ENCODE data around the gene PLEKHA6. TPM values are rescaled to one million over a fixed set of nuclear protein-coding genes. Genes with fewer than 3 reads are reported as not detected.

Gene PLEKHA6
- total RNA-seq, 6 experiments from 2014 or later: 16.6 to 31.1 (median 22.1) TPM

DNA sequence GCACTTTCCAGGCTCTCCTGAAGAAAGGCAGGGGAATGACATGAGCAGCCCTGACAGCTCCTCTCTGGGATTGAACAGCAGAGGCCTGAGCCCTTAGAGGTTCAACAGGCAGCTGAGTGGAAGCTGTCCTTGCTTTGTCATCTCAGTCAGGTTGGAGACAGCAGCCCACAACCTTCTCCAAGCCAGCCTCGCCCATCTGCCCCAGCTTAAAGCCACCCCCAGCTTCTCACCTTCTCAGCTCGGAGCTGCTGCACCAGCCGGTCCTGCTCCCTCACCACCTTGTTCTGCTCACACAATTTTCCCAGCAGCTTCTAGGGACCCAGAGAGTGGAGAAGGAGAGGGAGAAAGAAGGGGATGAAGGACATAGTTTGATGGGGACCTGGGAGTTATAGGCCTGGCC, 110.8 kb downstream of the PLEKHA6 start:
- no peak for ATAC-seq
- H3K36me3 ChIP-seq: peaks cover 0 to 31% (median 12%) of the 10 kb centered on the region in 4 donors

DNA sequence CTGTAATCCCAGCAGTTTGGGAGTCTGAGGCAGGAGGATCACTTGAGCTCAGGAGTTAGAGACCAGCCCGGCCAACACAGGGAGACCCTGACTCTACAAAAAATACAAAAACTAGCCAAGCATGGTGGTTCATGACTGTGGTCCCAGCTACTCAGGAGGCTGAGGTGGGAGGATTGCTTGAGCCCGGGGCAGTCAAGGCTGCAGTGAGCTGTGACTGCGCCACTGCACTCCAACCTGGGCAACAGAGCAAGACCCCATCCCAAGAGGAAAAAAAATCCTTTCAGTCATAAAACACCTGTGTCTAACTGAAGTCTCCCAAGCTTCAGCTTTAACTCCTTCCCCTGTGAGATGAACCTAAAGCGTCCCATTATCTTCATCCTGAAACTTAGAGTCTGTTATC, 112.9 kb downstream of the PLEKHA6 start:
- Histone ChIP-seq H3K4me1 (peaks cover 0 to 7% (median 0%) of the 10 kb centered on the region in 4 donors), H3K36me3 (peaks cover 0 to 31% (median 12%) of the 10 kb centered on the region in 4 donors), H3K27me3 (no peaks in the 10 kb centered on the region), H3K27ac (no peak overlapping the region), H3K4me3 (no peak overlapping the region), H3K9me3 (no peaks in the 10 kb centered on the region)
- TF ChIP-seq, protein P1, sequence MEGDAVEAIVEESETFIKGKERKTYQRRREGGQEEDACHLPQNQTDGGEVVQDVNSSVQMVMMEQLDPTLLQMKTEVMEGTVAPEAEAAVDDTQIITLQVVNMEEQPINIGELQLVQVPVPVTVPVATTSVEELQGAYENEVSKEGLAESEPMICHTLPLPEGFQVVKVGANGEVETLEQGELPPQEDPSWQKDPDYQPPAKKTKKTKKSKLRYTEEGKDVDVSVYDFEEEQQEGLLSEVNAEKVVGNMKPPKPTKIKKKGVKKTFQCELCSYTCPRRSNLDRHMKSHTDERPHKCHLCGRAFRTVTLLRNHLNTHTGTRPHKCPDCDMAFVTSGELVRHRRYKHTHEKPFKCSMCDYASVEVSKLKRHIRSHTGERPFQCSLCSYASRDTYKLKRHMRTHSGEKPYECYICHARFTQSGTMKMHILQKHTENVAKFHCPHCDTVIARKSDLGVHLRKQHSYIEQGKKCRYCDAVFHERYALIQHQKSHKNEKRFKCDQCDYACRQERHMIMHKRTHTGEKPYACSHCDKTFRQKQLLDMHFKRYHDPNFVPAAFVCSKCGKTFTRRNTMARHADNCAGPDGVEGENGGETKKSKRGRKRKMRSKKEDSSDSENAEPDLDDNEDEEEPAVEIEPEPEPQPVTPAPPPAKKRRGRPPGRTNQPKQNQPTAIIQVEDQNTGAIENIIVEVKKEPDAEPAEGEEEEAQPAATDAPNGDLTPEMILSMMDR (IDR thresholded peaks at IDR 0.05): no peak
- no peak for TF ChIP-seq POLR2A (IDR thresholded peaks at IDR 0.05)
- 80% methylated on average over 2 of the region's 4 CpGs for WGBS (ENCODE audit: insufficient coverage, low coverage, low lambda C conversion rate, missing lambda C conversion rate)
- no peak for DNase-seq
- no peak for ATAC-seq
- intact Hi-C loops (cut with DNase I): no loop called here

More for the DNA sequence above, 110.8 kb downstream of the PLEKHA6 start:
- 95% methylated on average over 3 of the region's 3 CpGs for WGBS (ENCODE audit: insufficient coverage, low coverage, low lambda C conversion rate, missing lambda C conversion rate)
- Histone ChIP-seq H3K27me3 (no peaks in the 10 kb centered on the region), H3K4me1 (peaks cover 0 to 16% (median 4%) of the 10 kb centered on the region in 4 donors), H3K4me3 (no peak overlapping the region), H3K27ac (no peak overlapping the region), H3K9me3 (no peaks in the 10 kb centered on the region)
- no peak for TF ChIP-seq POLR2A (IDR thresholded peaks at IDR 0.05)
- TF ChIP-seq, protein P1 (IDR thresholded peaks at IDR 0.05): no peak
- intact Hi-C loops (cut with DNase I): no loop called here
- DNase-seq: no peak

DNA sequence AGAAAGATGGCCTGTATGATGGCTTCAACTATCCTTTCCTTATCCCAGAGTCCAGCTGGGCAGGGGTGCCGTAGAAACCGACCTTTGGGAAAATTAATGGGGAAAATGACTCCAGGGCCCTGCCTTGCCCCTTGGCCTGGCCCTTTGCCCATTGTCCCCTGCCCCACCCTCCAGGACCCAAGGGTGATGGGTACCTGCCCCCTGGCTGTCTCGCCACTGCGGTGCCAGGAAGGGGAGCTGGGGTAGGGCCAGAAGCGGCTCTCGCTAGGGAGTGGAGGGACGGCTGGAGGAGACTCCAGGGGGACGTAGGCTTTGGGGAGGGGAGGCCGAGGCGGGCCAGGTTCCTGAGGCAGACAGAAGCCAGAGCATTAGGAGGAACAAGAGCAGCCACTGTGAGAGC, 116.8 kb downstream of the PLEKHA6 start:
- Histone ChIP-seq H3K9me3 (no peaks in the 10 kb centered on the region), H3K4me3 (no peak overlapping the region), H3K4me1 (no peaks in the 10 kb centered on the region), H3K27me3 (no peaks in the 10 kb centered on the region), H3K27ac (no peak overlapping the region), H3K36me3 (peaks cover 0 to 33% (median 7%) of the 10 kb centered on the region in 4 donors)
- ATAC-seq (peak in 2 of 4 donors; percentile 14 to 24), DNase-seq (no peak)
- WGBS (ENCODE audit: insufficient coverage, low coverage, low lambda C conversion rate, missing lambda C conversion rate): 82% methylated on average over 4 of the region's 10 CpGs
- TF ChIP-seq POLR2A (IDR thresholded peaks at IDR 0.05): no peak
- TF ChIP-seq, protein P1 (IDR thresholded peaks at IDR 0.05): no peak
- intact Hi-C loops (cut with DNase I): no loop called here

DNA sequence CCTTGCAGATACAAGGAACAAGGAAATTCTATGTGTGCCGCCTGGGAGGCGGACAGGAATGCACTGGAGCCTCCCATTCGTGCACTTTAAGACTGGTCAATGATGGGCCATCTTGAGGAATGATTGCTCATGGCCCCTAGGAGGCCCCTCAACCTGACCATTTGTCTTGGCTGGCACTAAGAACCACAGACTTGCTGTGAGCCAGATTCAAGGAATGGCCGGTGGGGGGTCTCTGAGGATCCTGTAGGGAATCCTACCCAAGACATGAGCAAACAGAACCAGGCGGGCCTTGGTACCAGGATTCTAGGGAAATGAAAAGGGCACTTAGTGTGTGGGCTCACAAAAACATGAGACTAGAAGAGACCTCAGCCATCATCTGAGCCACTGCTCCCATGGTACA, 117.8 kb downstream of the PLEKHA6 start:
- no peak for DNase-seq
- Histone ChIP-seq H3K36me3 (peaks cover 0 to 32% (median 4%) of the 10 kb centered on the region in 4 donors), H3K4me1 (no peaks in the 10 kb centered on the region), H3K27ac (no peak overlapping the region), H3K27me3 (no peaks in the 10 kb centered on the region), H3K9me3 (no peaks in the 10 kb centered on the region), H3K4me3 (no peak overlapping the region)
- TF ChIP-seq, protein P1 (IDR thresholded peaks at IDR 0.05): no peak
- no peak for TF ChIP-seq POLR2A (IDR thresholded peaks at IDR 0.05)
- no peak for ATAC-seq
- WGBS (ENCODE audit: insufficient coverage, low coverage, low lambda C conversion rate, missing lambda C conversion rate): 90% methylated on average over 2 of the region's 5 CpGs
- intact Hi-C loops (cut with DNase I): no loop called here

DNA sequence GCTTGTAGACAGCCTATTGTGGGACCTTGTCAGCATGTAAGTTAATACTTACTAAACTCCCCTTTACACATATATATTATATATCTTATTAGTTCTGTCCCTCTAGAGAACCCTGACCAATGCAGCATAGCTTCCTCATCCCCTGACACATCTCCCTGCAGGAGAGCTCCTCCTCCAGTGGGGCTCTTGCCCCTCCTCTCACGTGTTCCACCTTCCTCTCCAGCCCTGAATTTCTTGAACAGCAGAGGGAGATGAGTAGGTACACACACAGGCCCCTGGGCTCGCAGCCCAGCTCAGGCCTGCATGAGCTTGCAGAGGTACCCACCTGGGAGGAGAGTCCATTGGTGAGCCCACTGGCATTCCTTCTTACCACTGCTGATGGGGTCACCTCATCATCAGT, 118.7 kb downstream of the PLEKHA6 start:
- H3K27ac ChIP-seq: no peak overlapping the region
- peaks cover 0 to 25% (median 3%) of the 10 kb centered on the region in 4 donors for H3K36me3 ChIP-seq
- WGBS (ENCODE audit: insufficient coverage, low coverage, low lambda C conversion rate, missing lambda C conversion rate): 40% methylated on average over 1 of the region's 2 CpGs
- peak; percentile 16 to 49 (median 44) for ATAC-seq
- TF ChIP-seq, protein P1 (IDR thresholded peaks at IDR 0.05): no peak
- TF ChIP-seq POLR2A (IDR thresholded peaks at IDR 0.05): no peak
- H3K4me1 ChIP-seq: no peaks in the 10 kb centered on the region
- H3K9me3 ChIP-seq: no peaks in the 10 kb centered on the region
- no peak overlapping the region for H3K4me3 ChIP-seq
- no peaks in the 10 kb centered on the region for H3K27me3 ChIP-seq
- intact Hi-C loops (cut with DNase I): no loop called here
- no peak for DNase-seq

Data from right lobe of liver (tissue), 6 donors.